GM18499 (cell line): Measurements from ENCODE around the gene SPIB.
"Not testable (repeated sequence)": the region's sequence is repeated elsewhere in the genome, so short reads cannot be mapped to it uniquely, and the experiment has no call there.

Experiments used
- ATAC-seq: cut with Tn5 transposase; IDR thresholded peaks from one replicate; pipeline ENCODE4 v1.9.1; 2021; ENCODE audit warnings: moderate number of reproducible peaks; ENCODE audit not compliant: insufficient read depth, unreplicated experiment

Gene SPIB

DNA sequence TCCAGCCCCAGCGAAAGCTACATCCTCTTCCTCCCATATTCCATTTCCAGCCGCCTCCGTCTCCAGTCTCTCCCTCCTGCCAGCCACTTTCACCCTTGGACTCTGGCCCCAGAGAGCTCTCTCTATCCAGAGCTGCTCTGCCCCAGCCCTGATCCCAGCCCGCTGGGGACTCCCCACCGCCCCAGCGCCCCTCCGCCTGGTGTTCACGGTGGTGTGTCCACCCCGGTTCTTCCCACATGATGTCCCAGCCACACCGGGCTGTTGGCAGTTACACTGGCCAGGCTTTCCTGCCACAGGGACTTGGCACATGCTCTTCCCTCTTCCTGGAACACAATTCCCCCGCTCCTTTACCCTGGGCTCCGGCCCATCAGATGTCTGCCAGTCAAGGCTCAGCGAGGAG lies 46.3 kb downstream of the SPIB start:
- no peak for ATAC-seq

GRCh38 chr19:50465986-50466705 lies 47.4 kb downstream of the SPIB start:
- no peak for ATAC-seq

- ATAC-seq = no peak
Observed at GRCh38 chr19:50466706-50467039, 47.9 kb downstream of the SPIB start.

GRCh38 chr19:50467566-50467965 lies 48.8 kb downstream of the SPIB start:
- ATAC-seq = no peak

DNA sequence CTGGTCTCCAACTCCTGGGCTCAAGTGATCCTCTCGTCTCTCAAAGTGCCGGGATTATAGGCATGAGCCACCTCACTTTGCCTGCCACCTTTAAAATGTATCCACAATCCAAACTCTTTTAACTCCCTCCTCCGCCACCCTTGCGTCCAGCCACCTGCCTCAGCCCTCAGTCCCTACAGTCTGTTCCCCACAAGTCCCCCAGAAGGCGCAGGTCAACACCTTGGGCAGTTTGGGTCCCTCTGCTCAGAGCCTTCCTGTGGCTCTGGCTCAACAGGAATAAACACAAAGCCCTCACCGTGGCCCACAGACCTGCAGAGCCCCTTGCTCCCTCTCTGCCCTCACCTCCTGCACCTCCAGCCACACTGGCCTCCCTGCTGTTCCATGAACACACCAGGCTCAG lies 50.1 kb downstream of the SPIB start:
- no peak for ATAC-seq

- not testable (repeated sequence) for ATAC-seq
Observed at GRCh38 chr19:50473336-50473735, 54.6 kb downstream of the SPIB start.

DNA sequence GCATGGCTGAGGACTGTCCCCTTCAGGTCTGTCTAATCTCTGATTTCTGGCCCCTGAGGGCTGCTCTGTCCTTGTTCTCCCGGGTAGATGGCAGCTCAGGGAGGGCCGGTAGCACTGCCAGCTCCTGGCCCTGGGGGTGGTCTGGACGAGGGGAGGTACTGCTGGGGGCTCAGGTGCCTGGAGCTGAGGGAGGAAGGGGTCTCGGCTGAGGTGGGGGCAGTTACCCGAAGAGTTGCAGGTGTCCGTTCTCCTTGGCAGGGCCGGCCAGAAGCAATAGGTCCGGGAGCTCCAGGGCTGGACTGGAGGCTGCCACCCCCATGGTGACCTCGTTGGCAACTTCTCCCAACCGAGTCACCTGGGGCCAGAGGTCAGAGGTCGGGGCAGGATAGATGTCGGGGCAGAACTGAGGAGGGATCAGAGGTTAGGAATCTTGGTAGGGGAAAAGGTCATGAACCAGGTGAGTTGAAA lies 56.4 kb downstream of the SPIB start:
- no peak for ATAC-seq

DNA sequence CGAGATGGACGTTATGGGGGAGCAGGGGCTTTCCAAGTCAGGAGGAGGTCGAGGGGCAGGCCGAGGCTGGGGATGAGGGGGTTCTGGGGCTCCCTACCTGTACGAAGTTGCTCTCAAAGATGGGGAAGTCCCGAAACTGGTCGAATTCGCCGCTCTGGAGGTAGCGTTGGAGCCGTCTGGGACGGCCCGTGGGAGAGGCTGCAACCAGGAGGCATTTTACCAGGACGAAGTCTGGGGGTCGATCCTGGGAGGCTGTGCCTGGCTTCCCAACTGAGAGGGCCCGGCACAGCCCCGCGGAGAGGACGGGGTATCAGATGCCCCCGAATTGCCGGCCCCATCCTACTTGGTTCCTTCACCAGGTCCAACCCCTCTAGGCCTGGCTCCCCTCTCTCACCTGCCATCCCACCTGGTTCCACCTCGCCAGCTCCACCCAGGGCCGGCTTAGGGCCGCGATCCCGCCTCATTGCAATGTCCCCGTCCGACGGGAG lies 57.0 kb downstream of the SPIB start:
- ATAC-seq = no peak

DNA sequence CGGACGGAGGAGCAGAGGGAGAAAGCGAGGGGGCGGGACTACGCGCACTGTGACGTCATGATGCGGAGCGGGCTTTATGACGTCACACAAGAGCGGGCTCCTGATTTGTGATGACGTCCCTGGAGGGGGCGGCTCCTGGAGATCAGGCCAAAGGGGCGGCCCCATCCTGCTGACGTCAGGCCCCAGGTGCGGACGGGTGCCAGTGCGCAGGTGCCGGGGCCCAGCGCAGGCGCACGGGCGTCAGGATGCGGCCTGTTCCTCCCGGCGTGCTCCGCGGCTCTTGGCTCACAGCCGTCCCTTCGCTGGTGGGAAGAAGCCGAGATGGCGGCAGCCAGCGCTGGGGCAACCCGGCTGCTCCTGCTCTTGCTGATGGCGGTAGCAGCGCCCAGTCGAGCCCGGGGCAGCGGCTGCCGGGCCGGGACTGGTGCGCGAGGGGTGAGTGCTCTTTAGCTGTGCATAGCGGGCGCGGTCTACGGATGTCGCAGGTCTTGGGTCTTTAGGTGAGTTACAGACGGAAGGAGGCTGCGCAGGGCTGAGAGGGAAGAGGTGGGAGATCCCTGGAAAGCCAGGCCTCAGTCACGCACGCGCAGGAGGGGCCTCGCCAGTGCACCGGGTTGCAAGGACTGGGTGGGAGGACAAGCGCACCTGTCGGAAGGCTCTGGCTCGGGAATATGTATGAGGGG lies 57.6 kb downstream of the SPIB start, which contains the start of the genes EMC10 and GARIN5A:
TSS of gene EMC10 (plus strand) at position 284 of the 683 bp plus-strand sequence. CDS start at position 322, 38 bp downstream.
TSS of gene GARIN5A (minus strand) at position 625 of the 683 bp plus-strand sequence. CDS start at position 165, 460 bp downstream.
- ATAC-seq = peak; percentile 41

DNA sequence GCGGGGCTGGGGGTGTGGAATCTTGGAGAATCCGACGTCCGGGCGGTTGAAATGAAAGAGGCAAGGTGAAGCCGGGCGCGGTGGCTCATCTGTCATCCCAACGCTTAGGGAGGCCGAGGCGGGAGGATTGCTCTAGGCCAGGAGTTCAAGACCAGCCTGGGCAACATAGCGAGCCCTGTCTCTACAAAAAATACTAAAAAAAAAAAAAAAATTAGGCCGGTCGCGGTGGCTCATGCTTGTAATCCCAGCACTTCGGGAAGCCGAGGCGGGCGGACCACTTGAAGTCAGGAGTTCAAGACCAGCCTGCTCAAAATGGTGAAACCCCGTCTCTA lies 58.1 kb downstream of the SPIB start:
- ATAC-seq = no peak

- ATAC-seq = no peak
Observed at GRCh38 chr19:50477751-50478515, 59.2 kb downstream of the SPIB start.

DNA sequence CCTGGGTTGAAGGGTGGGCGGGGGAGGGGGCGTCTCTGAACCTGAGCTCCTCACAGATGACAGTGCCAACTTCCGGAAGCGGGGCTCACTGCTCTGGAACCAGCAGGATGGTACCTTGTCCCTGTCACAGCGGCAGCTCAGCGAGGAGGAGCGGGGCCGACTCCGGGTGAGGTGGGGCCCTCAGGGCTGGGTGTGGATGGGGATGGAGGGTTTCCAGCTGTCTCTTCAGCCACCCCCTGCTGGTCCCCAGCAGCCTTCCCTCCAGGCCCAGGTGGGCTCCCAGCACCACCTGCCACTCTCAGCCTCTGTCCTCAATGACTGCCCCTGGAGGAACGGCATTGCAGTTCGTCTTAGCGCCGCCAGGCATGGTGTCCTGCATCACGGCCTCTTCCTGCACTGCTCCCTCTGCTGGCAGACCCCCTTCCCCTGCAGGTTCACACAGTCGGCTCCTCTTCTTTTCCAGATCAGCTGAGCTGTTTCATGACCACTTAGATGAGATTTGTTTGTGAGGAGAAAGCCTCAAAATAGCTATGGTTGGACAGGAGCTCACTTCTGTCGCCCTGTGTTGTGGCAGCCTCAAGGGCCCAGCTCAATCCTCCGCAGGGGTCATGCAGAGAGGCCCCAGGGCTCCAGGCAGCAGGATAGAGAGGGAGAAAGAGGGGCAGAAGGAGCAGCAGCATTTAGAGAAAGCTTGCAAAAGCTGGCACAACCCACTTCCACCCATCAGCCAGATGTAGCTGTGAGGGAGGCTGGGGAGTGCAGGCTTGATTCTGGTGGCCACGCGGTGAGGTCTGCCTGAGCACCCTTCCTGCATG lies 60.4 kb downstream of the SPIB start:
- ATAC-seq = no peak

- ATAC-seq = no peak
Observed at GRCh38 chr19:50479761-50480251, 61.1 kb downstream of the SPIB start.

- ATAC-seq = no peak
Observed at GRCh38 chr19:50480281-50481111, 61.8 kb downstream of the SPIB start.
